ENCODE measurements around the gene KCNH6.

DNA sequence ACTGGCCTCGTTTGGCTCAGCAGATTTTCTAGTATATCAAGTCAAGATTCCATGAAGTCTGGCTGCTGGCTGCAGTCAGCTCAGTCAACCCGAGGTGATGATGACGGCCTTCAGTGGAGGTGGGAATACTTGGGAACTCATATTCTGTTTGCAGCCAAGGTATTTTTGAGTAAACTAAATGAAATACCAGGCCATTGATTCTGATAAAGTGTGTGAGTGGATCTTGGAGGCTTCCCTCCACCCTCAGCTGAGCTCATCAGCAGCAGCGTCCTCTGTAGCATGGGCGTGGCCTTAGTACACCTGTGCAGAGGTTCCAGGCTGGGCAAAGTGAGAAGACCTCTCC is 55.6 kb downstream of the KCNH6 start:
- TF ChIP-seq, protein P1, sequence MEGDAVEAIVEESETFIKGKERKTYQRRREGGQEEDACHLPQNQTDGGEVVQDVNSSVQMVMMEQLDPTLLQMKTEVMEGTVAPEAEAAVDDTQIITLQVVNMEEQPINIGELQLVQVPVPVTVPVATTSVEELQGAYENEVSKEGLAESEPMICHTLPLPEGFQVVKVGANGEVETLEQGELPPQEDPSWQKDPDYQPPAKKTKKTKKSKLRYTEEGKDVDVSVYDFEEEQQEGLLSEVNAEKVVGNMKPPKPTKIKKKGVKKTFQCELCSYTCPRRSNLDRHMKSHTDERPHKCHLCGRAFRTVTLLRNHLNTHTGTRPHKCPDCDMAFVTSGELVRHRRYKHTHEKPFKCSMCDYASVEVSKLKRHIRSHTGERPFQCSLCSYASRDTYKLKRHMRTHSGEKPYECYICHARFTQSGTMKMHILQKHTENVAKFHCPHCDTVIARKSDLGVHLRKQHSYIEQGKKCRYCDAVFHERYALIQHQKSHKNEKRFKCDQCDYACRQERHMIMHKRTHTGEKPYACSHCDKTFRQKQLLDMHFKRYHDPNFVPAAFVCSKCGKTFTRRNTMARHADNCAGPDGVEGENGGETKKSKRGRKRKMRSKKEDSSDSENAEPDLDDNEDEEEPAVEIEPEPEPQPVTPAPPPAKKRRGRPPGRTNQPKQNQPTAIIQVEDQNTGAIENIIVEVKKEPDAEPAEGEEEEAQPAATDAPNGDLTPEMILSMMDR (IDR thresholded peaks at IDR 0.05): no peak
- TF ChIP-seq EP300 (IDR thresholded peaks at IDR 0.05): no peak
